ENCODE measurements around the gene S1PR5. TPM values are rescaled to one million over a fixed set of nuclear protein-coding genes. Genes with fewer than 3 reads are reported as not detected.
A peak's percentile ranks its signal among the peaks of the same experiment; 100 is the strongest.

Gene S1PR5
- total RNA-seq, 1 donor from 2014 or later = 0.83 TPM

GRCh38 chr19:10550336-10550735, 33.1 kb upstream of the S1PR5 start:
- peaks cover 30% of the 10 kb centered on the region for H3K36me3 Mint-ChIP-seq (ENCODE audit: unreplicated experiment)
- no peak overlapping the region for H3K4me3 Mint-ChIP-seq (ENCODE audit: unreplicated experiment)
- TF ChIP-seq CTCF (IDR thresholded peaks at IDR 0.05) = no peak
- DNase-seq (ENCODE audit: extremely low spot score, unreplicated experiment) = no peak
- peaks cover under 1% of the 10 kb centered on the region for H3K4me1 Mint-ChIP-seq (ENCODE audit: unreplicated experiment)
- H3K9me3 Mint-ChIP-seq (ENCODE audit: unreplicated experiment) = no peaks in the 10 kb centered on the region
- no peak overlapping the region for H3K27ac Mint-ChIP-seq (ENCODE audit: unreplicated experiment)
- H3K27me3 Mint-ChIP-seq (ENCODE audit: unreplicated experiment) = no peaks in the 10 kb centered on the region

- Mint-ChIP-seq H3K27me3 (ENCODE audit: unreplicated experiment) (no peaks in the 10 kb centered on the region), H3K9me3 (ENCODE audit: unreplicated experiment) (no peaks in the 10 kb centered on the region), H3K4me1 (ENCODE audit: unreplicated experiment) (peaks cover 6% of the 10 kb centered on the region), H3K4me3 (ENCODE audit: unreplicated experiment) (no peak overlapping the region), H3K27ac (ENCODE audit: unreplicated experiment) (no peak overlapping the region), H3K36me3 (ENCODE audit: unreplicated experiment) (peaks cover 29% of the 10 kb centered on the region)
- TF ChIP-seq CTCF (IDR thresholded peaks at IDR 0.05) = no peak
- no peak for DNase-seq (ENCODE audit: extremely low spot score, unreplicated experiment)
Observed at GRCh38 chr19:10549733-10550132, 32.5 kb upstream of the S1PR5 start.

- no peaks in the 10 kb centered on the region for H3K27me3 Mint-ChIP-seq (ENCODE audit: unreplicated experiment)
Observed at GRCh38 chr19:10548746-10549276, 31.6 kb upstream of the S1PR5 start.

GRCh38 chr19:10546817-10547216, 29.6 kb upstream of the S1PR5 start:
- H3K27ac Mint-ChIP-seq (ENCODE audit: unreplicated experiment) = no peak overlapping the region
- peaks cover 10% of the 10 kb centered on the region for H3K4me1 Mint-ChIP-seq (ENCODE audit: unreplicated experiment)
- H3K36me3 Mint-ChIP-seq (ENCODE audit: unreplicated experiment) = peaks cover 14% of the 10 kb centered on the region
- no peak for DNase-seq (ENCODE audit: extremely low spot score, unreplicated experiment)
- no peaks in the 10 kb centered on the region for H3K27me3 Mint-ChIP-seq (ENCODE audit: unreplicated experiment)
- TF ChIP-seq CTCF (IDR thresholded peaks at IDR 0.05) = no peak
- no peaks in the 10 kb centered on the region for H3K9me3 Mint-ChIP-seq (ENCODE audit: unreplicated experiment)
- no peak overlapping the region for H3K4me3 Mint-ChIP-seq (ENCODE audit: unreplicated experiment)

More at GRCh38 chr19:10548746-10549276, 31.6 kb upstream of the S1PR5 start:
- Mint-ChIP-seq H3K4me1 (ENCODE audit: unreplicated experiment) (peaks cover 10% of the 10 kb centered on the region), H3K36me3 (ENCODE audit: unreplicated experiment) (peaks cover 23% of the 10 kb centered on the region), H3K4me3 (ENCODE audit: unreplicated experiment) (no peak overlapping the region), H3K27ac (ENCODE audit: unreplicated experiment) (no peak overlapping the region), H3K9me3 (ENCODE audit: unreplicated experiment) (no peaks in the 10 kb centered on the region)
- DNase-seq (ENCODE audit: extremely low spot score, unreplicated experiment) = no peak
- no peak for TF ChIP-seq CTCF (IDR thresholded peaks at IDR 0.05)

GRCh38 chr19:10544753-10545251, 27.6 kb upstream of the S1PR5 start:
- H3K9me3 Mint-ChIP-seq (ENCODE audit: unreplicated experiment) = no peaks in the 10 kb centered on the region
- TF ChIP-seq CTCF (IDR thresholded peaks at IDR 0.05) = no peak
- H3K36me3 Mint-ChIP-seq (ENCODE audit: unreplicated experiment) = peaks cover 2% of the 10 kb centered on the region
- peak overlapping the region; percentile 71 for H3K27ac Mint-ChIP-seq (ENCODE audit: unreplicated experiment)
- DNase-seq (ENCODE audit: extremely low spot score, unreplicated experiment) = no peak
- peak overlapping the region; percentile 82 for H3K4me3 Mint-ChIP-seq (ENCODE audit: unreplicated experiment)
- peaks cover 12% of the 10 kb centered on the region for H3K4me1 Mint-ChIP-seq (ENCODE audit: unreplicated experiment)
- no peaks in the 10 kb centered on the region for H3K27me3 Mint-ChIP-seq (ENCODE audit: unreplicated experiment)

Measured in osteocyte (in vitro differentiated cells).